EH (cell line): ENCODE measurements around the gene SGIP1.

Experiments used
- DNase-seq: peaks from one replicate; pipeline ENCODE4 v3.0.0-alpha.2; 2015; ENCODE audit warnings: low read depth

SGIP1 gene, protein sequence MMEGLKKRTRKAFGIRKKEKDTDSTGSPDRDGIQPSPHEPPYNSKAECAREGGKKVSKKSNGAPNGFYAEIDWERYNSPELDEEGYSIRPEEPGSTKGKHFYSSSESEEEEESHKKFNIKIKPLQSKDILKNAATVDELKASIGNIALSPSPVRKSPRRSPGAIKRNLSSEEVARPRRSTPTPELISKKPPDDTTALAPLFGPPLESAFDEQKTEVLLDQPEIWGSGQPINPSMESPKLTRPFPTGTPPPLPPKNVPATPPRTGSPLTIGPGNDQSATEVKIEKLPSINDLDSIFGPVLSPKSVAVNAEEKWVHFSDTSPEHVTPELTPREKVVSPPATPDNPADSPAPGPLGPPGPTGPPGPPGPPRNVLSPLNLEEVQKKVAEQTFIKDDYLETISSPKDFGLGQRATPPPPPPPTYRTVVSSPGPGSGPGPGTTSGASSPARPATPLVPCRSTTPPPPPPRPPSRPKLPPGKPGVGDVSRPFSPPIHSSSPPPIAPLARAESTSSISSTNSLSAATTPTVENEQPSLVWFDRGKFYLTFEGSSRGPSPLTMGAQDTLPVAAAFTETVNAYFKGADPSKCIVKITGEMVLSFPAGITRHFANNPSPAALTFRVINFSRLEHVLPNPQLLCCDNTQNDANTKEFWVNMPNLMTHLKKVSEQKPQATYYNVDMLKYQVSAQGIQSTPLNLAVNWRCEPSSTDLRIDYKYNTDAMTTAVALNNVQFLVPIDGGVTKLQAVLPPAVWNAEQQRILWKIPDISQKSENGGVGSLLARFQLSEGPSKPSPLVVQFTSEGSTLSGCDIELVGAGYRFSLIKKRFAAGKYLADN

GRCh38 chr1:66533804-66534740, at the start of gene SGIP1:
Gene SGIP1 (plus strand): TSS chr1:66534153. CDS start chr1:66534359, 206 bp downstream.
- DNase-seq, result peak; percentile 87

DNA sequence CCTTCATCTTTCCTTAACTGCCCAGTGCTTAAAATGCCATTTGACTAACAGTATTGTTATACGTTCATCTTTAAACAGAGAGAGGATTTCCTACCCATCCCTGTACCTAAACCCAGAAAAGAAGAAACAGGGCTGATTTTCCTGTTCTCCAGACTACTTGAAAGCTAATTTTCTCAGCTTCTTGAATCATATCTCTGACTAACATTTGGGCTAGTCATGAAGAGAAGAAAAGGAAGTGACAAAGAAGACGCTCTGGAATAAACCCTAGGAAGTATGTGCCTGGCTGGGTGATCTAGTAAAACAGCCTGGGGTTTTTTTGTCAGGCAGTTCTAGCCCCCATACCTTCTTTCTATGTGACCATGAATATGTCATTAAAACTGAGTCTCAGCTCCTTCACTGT, 44.8 kb upstream of the SGIP1 start:
- peak; percentile 78 for DNase-seq

- peak; percentile 61 for DNase-seq
Observed at GRCh38 chr1:66489972-66490601, 43.9 kb upstream of the SGIP1 start.

DNA sequence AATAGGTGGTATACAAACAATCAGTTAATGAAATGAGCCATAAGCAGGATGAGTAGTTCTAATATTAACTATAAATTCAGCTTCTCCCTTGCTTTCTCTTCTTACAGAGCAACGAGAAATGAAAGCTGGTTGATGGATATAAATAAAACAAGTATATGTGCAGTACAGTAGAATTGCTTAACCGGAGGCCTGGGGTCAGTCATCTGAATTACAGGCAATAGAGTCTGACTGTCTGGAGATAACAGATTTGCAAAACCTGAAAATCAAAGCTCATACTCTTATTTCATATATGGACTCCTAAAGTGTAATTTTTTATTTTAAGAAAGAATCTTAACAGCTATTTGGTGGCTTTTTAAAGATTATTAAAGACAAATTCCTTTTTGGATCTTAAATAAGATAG, 43.1 kb upstream of the SGIP1 start:
- DNase-seq, result peak; percentile 54

DNA sequence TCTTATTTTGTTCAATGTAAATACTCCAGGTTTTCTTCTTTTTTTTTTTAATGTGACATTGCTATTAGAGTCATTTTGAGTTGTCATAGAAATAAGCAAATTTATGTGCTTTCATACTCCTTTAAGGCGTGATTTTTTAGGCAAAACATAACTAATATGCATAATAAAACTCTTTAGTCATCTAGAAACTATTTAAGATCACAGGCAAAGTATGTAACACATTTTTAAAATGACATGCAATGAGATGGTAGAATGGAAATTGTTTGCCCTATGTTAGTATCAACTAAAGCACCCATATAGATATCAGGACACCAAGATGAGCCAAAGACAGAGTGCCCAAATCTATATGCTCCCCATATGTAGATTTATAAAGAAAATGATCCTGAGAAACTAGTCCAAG, 41.5 kb upstream of the SGIP1 start:
- DNase-seq, result peak; percentile 74

DNA sequence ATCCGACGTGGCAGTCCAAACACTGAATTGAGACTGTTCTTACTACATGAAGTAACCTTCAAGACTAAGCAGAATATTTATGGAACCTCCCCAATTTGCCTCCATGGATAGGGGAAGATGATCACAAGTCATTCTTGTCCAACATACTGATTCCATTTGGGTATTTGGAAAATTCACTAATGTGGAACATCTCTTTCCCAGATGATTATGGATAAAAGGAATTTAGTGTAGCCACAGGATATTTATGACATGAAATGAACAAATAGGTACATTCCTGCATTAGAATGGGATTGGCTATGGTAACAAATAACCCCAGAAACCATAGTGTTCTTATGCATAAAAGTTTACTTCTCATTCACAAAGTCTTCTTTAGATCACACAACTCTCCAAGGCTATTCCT, 40.2 kb upstream of the SGIP1 start:
- peak; percentile 82 for DNase-seq

GRCh38 chr1:66494482-66494881, 39.5 kb upstream of the SGIP1 start:
- DNase-seq, result no peak

DNA sequence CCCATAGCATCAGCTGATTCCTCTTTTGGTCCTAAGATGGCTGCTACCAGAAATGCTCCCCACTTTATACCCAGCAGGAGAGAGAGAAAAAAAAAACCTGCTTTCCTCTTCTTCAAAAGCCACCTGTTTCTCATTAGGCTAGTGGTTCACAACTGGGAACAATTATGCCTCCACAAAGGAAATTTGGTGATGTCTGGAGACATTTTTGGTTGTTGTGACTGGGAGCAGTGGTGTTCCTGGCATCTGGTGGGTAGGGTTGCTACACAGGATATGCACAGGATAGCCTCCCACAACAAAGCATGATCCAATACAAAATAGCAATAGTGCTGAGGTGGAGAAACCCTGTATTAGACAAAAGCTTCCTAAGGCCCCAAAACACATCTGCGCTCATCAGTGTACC, 38.5 kb upstream of the SGIP1 start:
- peak; percentile 84 for DNase-seq

GRCh38 chr1:66497910-66498309, 36.0 kb upstream of the SGIP1 start:
- no peak for DNase-seq

- DNase-seq, result no peak
Observed at GRCh38 chr1:66500301-66500700, 33.7 kb upstream of the SGIP1 start.

DNA sequence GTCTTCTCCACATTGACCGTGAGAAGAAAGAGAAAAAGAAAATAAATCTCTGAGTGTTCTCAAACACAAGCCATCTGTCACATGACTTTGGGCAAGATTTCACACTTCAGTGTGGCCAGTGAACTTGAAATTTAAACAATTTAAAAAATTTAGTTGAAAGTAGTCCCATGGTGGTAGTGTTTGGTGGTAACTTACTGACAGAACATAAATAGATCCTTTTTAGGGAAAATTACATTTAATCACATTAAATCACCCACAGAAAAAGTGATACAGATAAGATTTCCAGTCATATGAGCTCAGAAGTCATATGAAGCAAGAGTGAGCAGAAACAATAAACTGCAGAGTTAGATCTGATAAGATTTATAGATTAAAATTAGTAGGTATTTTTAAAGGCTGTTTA, 31.9 kb upstream of the SGIP1 start:
- peak; percentile 29 for DNase-seq

DNA sequence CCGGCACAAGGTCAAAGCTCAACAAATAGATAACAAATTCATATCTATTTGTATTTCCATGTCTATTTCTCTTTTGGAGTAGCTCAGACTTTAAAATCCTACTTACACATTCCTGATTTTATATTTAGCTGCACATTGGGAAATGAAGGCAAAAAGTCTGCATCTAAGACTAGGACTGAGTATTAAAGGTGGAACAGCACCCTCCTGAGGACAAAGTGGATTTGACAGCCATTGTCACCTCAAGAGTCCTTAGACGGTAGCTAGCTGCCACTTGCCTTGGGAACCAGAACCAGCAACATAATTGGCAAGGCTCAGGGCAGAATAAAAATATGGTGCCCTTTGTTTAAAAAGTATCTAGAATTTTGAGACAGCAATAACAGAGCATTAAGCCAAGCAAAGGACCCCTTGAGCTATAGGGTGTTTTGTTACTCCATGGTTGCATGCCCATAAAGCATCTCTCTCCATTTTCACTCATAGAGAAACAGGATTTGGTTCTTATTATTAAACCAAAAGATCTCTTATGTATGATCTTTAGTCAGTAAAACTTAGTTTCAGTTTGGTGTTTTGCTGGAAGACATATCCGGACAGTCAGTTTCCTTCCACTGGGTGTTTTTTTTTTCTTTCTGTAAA, 30.0 kb upstream of the SGIP1 start:
- peak; percentile 84 for DNase-seq

- DNase-seq, result peak; percentile 83
Observed at GRCh38 chr1:66505671-66506392, 28.1 kb upstream of the SGIP1 start.

GRCh38 chr1:66506393-66506687, 27.6 kb upstream of the SGIP1 start:
- no peak for DNase-seq

DNA sequence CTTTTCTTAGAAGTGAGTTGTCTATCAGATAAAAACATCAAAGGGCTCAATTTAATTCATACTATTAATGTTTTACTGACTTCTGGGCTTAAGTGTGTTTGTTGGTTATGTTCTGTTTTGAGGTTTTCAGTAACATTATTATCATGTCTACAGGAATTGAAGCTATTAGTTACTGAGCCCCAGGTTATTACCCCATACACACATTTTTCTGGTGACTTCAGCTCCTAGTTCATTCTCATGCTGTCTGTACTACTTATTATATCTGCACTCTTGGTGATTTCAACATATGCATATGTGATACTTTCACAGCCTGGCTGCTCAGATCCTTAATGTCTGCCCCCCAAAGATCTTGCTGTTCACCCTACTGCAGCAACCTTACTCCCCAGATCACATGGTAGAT, 27.0 kb upstream of the SGIP1 start:
- no peak for DNase-seq

GRCh38 chr1:66510407-66510806, 23.5 kb upstream of the SGIP1 start:
- DNase-seq, result no peak

DNA sequence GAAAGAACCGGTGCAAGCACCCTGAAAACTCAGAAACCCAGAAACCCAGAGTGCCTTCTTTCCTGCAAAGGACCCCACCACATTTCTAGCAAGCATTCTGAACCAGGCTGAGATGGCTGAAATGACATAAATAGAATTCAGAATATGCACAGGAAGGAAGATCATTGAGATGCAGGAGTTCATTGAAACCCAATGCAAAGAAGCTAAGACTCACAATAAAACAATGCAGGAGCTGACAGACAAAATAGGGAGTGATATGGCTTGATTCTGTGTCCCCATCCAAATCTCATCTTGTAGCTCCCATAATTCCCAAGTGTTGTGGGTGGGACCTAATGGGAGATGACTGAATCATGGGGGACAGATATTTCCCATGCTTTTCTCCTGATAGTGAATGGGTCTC, 22.8 kb upstream of the SGIP1 start:
- DNase-seq, result no peak

DNA sequence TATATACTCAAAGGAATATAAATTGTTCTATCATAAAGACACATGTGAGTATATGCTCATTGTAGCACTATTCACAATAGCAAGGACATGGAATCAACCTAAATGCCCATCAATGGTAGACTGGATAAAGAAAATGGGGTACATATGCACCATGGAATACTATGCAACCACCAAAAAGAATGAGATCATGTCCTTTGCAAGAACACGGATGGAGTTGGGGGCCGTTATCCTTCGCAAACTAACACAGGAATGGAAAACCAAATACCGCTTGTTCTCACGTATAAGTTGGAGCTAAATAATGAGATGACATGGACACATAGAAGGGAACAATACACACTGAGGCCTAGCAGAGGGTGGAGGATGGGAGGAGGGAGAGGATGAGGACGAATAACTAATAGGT, 16.0 kb upstream of the SGIP1 start:
- no peak for DNase-seq

GRCh38 chr1:66518654-66519053, 15.3 kb upstream of the SGIP1 start:
- no peak for DNase-seq

DNA sequence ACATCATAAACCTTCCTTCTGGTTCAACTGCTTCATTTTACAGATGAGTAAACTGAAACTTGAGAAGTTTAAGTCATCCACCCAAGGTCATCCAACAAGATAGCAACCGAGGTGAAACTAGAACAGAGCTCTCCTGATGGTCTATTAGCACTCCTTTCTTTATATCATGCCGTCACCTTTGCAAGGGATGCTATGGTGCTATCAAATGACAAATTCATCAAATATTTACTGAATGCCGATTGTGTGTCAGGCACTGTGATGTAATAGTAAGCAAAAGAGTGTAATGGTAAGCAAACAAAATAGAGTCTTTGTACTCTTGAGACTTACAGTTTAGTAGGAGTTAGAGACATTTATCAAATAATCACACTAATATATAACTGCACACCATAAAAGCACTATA, 14.0 kb upstream of the SGIP1 start:
- no peak for DNase-seq

- DNase-seq, result no peak
Observed at GRCh38 chr1:66520655-66521054, 13.3 kb upstream of the SGIP1 start.
